BJ (cell line): ENCODE results near the gene FSTL4. TPM values are rescaled to one million over a fixed set of nuclear protein-coding genes. Genes with fewer than 3 reads are reported as not detected.

Experiments
- CTCF ChIA-PET: fragments of 350-600 bp; formaldehyde crosslinking; extraction: SDS; loops from one replicate; lab custom pipeline; 2021; ENCODE audit warnings: antibody characterized with exemption, inconsistent platforms; lab: Yijun Ruan, JAX
- POLR2A ChIA-PET: fragments of 300-600 bp; sonication (Branson Sonifier 250); formaldehyde crosslinking; extraction: SDS; loops from one replicate; lab custom pipeline; 2021; ENCODE audit warnings: antibody characterized with exemption; lab: Charles Lee
- DNase-seq: peaks from one replicate; pipeline ENCODE4 v3.0.0-alpha.2; 2011; ENCODE audit warnings: low read depth
- H3K27me3 ChIP-seq: 2 replicates; pipeline ENCODE4 v1.6.0; 2011; ENCODE audit warnings: low read length; ENCODE audit not compliant: control insufficient read depth, insufficient read depth
- H3K36me3 ChIP-seq: 2 replicates; pipeline ENCODE4 v1.5.1; 2011; ENCODE audit warnings: low read length; ENCODE audit not compliant: control insufficient read depth, insufficient read depth
- H3K4me3 ChIP-seq: 2 replicates; pipeline ENCODE4 v1.5.1; 2011; ENCODE audit warnings: low read depth, mild to moderate bottlenecking, control low read depth, low read length
- CTCF ChIP-seq: IDR thresholded peaks from 2 replicates; pipeline ENCODE4 v1.5.1; 2011; ENCODE audit warnings: low read depth, mild to moderate bottlenecking, control low read depth, inconsistent platforms, low read length, moderate library complexity; ENCODE audit not compliant: insufficient read depth
- polyA plus RNA-seq: library from polyadenylated mRNA; depleted of rRNA; stranded (reverse); fragments of >200 nt; gene quantifications from 2 replicates; pipeline ENCODE4 v1.2.3, GENCODE V29; 2011

Gene FSTL4
- polyA plus RNA-seq, 1 experiment = not detected

- no peak for DNase-seq
- H3K27me3 ChIP-seq = no peaks in the 10 kb centered on the region; the same call in 1 of the 2 replicates
- H3K4me3 ChIP-seq = no peak overlapping the region
- H3K36me3 ChIP-seq = no peaks in the 10 kb centered on the region
- TF ChIP-seq CTCF = no peak
- ChIA-PET CTCF (interaction anchor here (1.6 kb wide), 1 partner anchor 10 kb away, joined by 6 read pairs; no protein-coding TSS in a partner anchor), POLR2A (no interaction called here)
Measured at GRCh38 chr5:133469846-133470245, 142.5 kb downstream of the FSTL4 start.

GRCh38 chr5:133469252-133469651, 143.1 kb downstream of the FSTL4 start:
- Histone ChIP-seq H3K27me3 (no peaks in the 10 kb centered on the region; the same call in 1 of the 2 replicates), H3K4me3 (no peak overlapping the region), H3K36me3 (no peaks in the 10 kb centered on the region)
- no peak for TF ChIP-seq CTCF
- ChIA-PET POLR2A (no interaction called here), CTCF (interaction anchor here (1.6 kb wide), 1 partner anchor 9 kb away, joined by 6 read pairs; no protein-coding TSS in a partner anchor)
- DNase-seq = no peak

- no peak for TF ChIP-seq CTCF
- CTCF ChIA-PET = interaction anchor here (1.6 kb wide), 1 partner anchor 9 kb away, joined by 6 read pairs; no protein-coding TSS in a partner anchor
- no peaks in the 10 kb centered on the region; the same call in 1 of the 2 replicates for H3K27me3 ChIP-seq
- POLR2A ChIA-PET = no interaction called here
- H3K4me3 ChIP-seq = no peak overlapping the region
- no peak for DNase-seq
- no peaks in the 10 kb centered on the region for H3K36me3 ChIP-seq
Measured at GRCh38 chr5:133468596-133468995, 143.7 kb downstream of the FSTL4 start.

GRCh38 chr5:133467826-133468463, 144.4 kb downstream of the FSTL4 start:
- H3K4me3 ChIP-seq = no peak overlapping the region
- TF ChIP-seq CTCF = no peak
- DNase-seq = no peak
- ChIA-PET POLR2A (no interaction called here), CTCF (interaction anchor here (1.6 kb wide), 1 partner anchor 8 kb away, joined by 6 read pairs; no protein-coding TSS in a partner anchor)
- H3K36me3 ChIP-seq = no peaks in the 10 kb centered on the region
- H3K27me3 ChIP-seq = no peaks in the 10 kb centered on the region; the same call in 1 of the 2 replicates

GRCh38 chr5:133467335-133467779, 145.0 kb downstream of the FSTL4 start:
- H3K4me3 ChIP-seq = no peak overlapping the region
- H3K27me3 ChIP-seq = no peaks in the 10 kb centered on the region
- ChIA-PET POLR2A (no interaction called here), CTCF (no interaction called here)
- DNase-seq = no peak
- TF ChIP-seq CTCF = no peak
- H3K36me3 ChIP-seq = no peaks in the 10 kb centered on the region
